Heart left ventricle (tissue), 16 donors: ENCODE results near the gene DCDC2B. TPM values are rescaled to one million over a fixed set of nuclear protein-coding genes. Genes with fewer than 3 reads are reported as not detected.
A peak's percentile ranks its signal among the peaks of the same experiment; 100 is the strongest.

ENCODE experiments used
- ATAC-seq, 4 donors: fragments of 200-7000 bp; cut with Tn5 transposase; one replicate each; pipeline ENCODE4 v1.9.1; 2020 to 2022; ENCODE audit warnings: moderate library complexity in 4 of 4, mild to moderate bottlenecking in 3 of 4, moderate number of reproducible peaks in 1 of 4
- DNase-seq, 5 donors: peaks; one replicate each; pipeline ENCODE4 v3.0.0-alpha.2; 2020
- H3K27ac ChIP-seq, 12 donors: fragments of 200-600 bp; sonication (generic) in 4 of 12; one replicate each; pipeline versions ENCODE4 v1.5.0 to v1.8.0; 2016 to 2022; ENCODE audit warnings: mild to moderate bottlenecking in 2 of 12
- H3K27me3 ChIP-seq, 9 donors: fragments of 200-600 bp; sonication (generic) in 2 of 9; one replicate each; pipeline versions ENCODE4 v1.5.1 to v1.8.0; 2016 to 2022; ENCODE audit warnings: mild to moderate bottlenecking in 3 of 9
- H3K36me3 ChIP-seq, 9 donors: fragments of 200-600 bp; sonication (generic) in 2 of 9; one replicate each; pipeline versions ENCODE4 v1.5.0 to v1.8.0; 2018 to 2022; ENCODE audit warnings: mild to moderate bottlenecking in 2 of 9
- H3K4me1 ChIP-seq, 12 donors: fragments of 200-600 bp; sonication (generic) in 4 of 12; one replicate each; pipeline versions ENCODE4 v1.5.0 to v1.8.0; 2016 to 2022; ENCODE audit warnings: mild to moderate bottlenecking in 3 of 12
- H3K4me3 ChIP-seq, 12 donors: fragments of 200-600 bp; sonication (generic) in 4 of 12; one replicate each; pipeline versions ENCODE4 v1.5.0 to v1.8.0; 2017 to 2022; ENCODE audit warnings: mild to moderate bottlenecking in 9 of 12, moderate library complexity in 4 of 12
- H3K9me3 ChIP-seq, 12 donors: fragments of 200-600 bp; sonication (generic) in 4 of 12; one replicate each; pipeline versions ENCODE4 v1.5.0 to v1.8.0; 2016 to 2022; ENCODE audit warnings: mild to moderate bottlenecking in 1 of 12
- POLR2A ChIP-seq, 2 donors: fragments of 450-650 bp; IDR thresholded peaks; one replicate each; pipeline ENCODE4 v1.6.1; 2017; ENCODE audit warnings: antibody characterized with exemption in 2 of 2, mild to moderate bottlenecking in 2 of 2, moderate library complexity in 2 of 2
- WGBS, 4 donors: extraction: QIAGEN DNeasy Blood & Tissue Kit in 2 of 4; methylation state at CpG; one replicate each; pipeline versions ENCODE4 v1.1.5 to v1.1.7; 2013 to 2018; 5-methylcytosine and 5-hydroxymethylcytosine counted together
- intact Hi-C, 10 donors: fragments of 100-400 bp; cut with DNase I; formaldehyde crosslinking; loops; one replicate each; pipeline versions ENCODE4 v1.11.1 to v1.14.2; 2022
- polyA plus RNA-seq, 2 donors: library from polyadenylated mRNA; stranded (reverse); fragments of 200-250 nt; gene quantifications; one replicate each; pipeline ENCODE4 v1.2.3, GENCODE V29; 2013
- total RNA-seq, 9 donors: library from RNA; depleted of rRNA in 2 of 9; stranded (reverse); fragments of >200 nt in 2 of 9; fragmentation: NEBNext Ultra II Directional in 3 of 9; extraction: Animal tissue kit (Norgen Biotek cat#: 25700) in 3 of 9; gene quantifications; one replicate each; pipeline versions ENCODE4 v1.1.0 to v1.2.4, GENCODE V29; 2016 to 2023
- TF ChIP-seq, protein P1 (sequence below), 12 donors: fragments of 200-600 bp; sonication (generic) in 4 of 12; IDR thresholded peaks; one replicate each; pipeline versions ENCODE4 v1.5.0 to v1.8.0; 2018 to 2022; ENCODE audit warnings: antibody characterized with exemption in 12 of 12, mild to moderate bottlenecking in 5 of 12
- donor health status: ischemic (EF 13 %, LVEDD 7.1; RV severe dilation, severe dysfunction).
- donor health status: healthy with polysubstance abuse.
- donor health status: DM: no; HTN: yes; CAD: no.
- donor health status: DM: no; HTN: no; CAD: no.
- donor health status: ischemic (EF 25% LVEDD 6.9; RV normal size, moderate dysfunction).
- donor health status: ischemic (EF 25% LVEDD 5.7; RV mildly dilated, moderate dysfunction).
- donor health status: healthy.
- donor health status: DM: yes; HTN: yes; CAD: no.
- donor health status: ischemic (EF 35%, LVEDD 5.7; RV mildly dilated, moderate dysfunction).
- donor health status: nonischemic (EF 11% LVEDD 7.7; RV severe dilation, severe dysfunction).
- donor health status: DM: yes; HTN: yes; CAD: no.
- donor health status: PGD.
- donor health status: ischemic (EF 29% LVEDD 5.4; RV normal size, mild dysfunction).
- donor health status: nonischemic (EF 23%, LVEDD 6.1; RV moderate dilation, normal function).

Gene DCDC2B
- total and polyA plus RNA-seq, 11 donors: not detected

DNA sequence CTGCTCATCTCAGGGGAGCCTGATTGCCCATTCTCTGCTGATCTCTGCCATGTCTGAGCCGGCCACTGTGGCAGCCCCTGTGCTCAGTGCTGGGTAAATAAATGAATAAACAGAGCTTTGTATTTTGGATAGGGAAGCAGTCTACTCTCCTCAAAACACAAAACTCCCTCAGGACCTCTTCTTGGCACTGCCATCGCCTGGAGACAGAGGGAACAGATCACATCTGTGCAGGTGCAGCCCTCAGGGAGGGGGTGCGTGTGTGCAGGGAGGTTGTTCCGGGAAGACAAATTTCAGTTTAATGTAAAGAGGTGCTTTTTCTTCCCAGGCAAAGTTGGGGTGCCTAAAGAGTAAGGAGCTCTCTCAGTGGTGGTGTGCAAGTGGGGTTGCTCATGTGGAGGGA is 30.4 kb downstream of the DCDC2B start:
- Histone ChIP-seq H3K27ac (peak overlapping the region in 4 of 12 donors; percentile 83 to 90 (median 87)), H3K27me3 (no peaks in the 10 kb centered on the region), H3K4me3 (peak overlapping the region in 1 of 12 donors; percentile 75), H3K9me3 (no peaks in the 10 kb centered on the region), H3K36me3 (peaks cover 0 to 11% (median 4%) of the 10 kb centered on the region in 9 donors), H3K4me1 (peaks cover 2 to 42% (median 19%) of the 10 kb centered on the region in 12 donors)
- ATAC-seq: no peak
- intact Hi-C loops: no loop called here
- TF ChIP-seq, protein P1, sequence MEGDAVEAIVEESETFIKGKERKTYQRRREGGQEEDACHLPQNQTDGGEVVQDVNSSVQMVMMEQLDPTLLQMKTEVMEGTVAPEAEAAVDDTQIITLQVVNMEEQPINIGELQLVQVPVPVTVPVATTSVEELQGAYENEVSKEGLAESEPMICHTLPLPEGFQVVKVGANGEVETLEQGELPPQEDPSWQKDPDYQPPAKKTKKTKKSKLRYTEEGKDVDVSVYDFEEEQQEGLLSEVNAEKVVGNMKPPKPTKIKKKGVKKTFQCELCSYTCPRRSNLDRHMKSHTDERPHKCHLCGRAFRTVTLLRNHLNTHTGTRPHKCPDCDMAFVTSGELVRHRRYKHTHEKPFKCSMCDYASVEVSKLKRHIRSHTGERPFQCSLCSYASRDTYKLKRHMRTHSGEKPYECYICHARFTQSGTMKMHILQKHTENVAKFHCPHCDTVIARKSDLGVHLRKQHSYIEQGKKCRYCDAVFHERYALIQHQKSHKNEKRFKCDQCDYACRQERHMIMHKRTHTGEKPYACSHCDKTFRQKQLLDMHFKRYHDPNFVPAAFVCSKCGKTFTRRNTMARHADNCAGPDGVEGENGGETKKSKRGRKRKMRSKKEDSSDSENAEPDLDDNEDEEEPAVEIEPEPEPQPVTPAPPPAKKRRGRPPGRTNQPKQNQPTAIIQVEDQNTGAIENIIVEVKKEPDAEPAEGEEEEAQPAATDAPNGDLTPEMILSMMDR (IDR thresholded peaks at IDR 0.05): no peak
- no peak for TF ChIP-seq POLR2A (IDR thresholded peaks at IDR 0.05)
- 46 to 66% (median 56%) methylated on average over 4 of the region's 4 CpGs for WGBS, 4 donors
- DNase-seq: no peak

DNA sequence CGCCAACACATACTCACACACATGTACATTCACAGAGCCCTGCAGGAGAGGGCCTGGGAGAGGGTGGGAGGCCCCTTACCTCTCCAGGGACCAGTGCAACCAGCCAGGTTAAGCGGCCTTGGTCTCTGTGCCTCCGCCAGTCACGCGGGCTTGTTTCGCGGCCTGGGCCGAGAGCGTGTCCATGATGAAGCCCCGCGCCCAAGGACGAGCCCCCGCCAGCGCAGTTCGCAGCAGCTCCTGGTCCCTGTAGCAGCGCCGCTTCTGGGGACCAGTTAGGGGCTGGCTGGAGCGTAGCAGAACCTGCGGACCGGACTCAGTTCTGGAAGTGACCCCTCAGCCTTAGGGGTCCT is 30.9 kb downstream of the DCDC2B start:
- TF ChIP-seq POLR2A (IDR thresholded peaks at IDR 0.05): no peak
- TF ChIP-seq, protein P1 (IDR thresholded peaks at IDR 0.05): no peak
- Histone ChIP-seq H3K36me3 (peaks cover 0 to 9% (median 0%) of the 10 kb centered on the region in 9 donors), H3K9me3 (no peaks in the 10 kb centered on the region), H3K27me3 (no peaks in the 10 kb centered on the region), H3K4me1 (peaks cover 2 to 42% (median 19%) of the 10 kb centered on the region in 12 donors), H3K27ac (peak overlapping the region in 11 of 12 donors; percentile 64 to 92 (median 87)), H3K4me3 (peak overlapping the region in 11 of 12 donors; percentile 63 to 85 (median 69))
- ATAC-seq (peak in 1 of 4 donors; percentile 4), DNase-seq (peak in 1 of 5 donors; percentile 28)
- intact Hi-C loops: loop anchor here in 6 of 10 donors (5.0 to 10.0 kb wide), 3 partner anchors 53 to 78 kb away; partner anchors contain the start of gene HDAC1 (in 2 of the 6)
- 45 to 60% (median 50%) methylated on average over 3 to 20 of the region's 20 CpGs for whole genome bisulfite sequencing, 4 donors

DNA sequence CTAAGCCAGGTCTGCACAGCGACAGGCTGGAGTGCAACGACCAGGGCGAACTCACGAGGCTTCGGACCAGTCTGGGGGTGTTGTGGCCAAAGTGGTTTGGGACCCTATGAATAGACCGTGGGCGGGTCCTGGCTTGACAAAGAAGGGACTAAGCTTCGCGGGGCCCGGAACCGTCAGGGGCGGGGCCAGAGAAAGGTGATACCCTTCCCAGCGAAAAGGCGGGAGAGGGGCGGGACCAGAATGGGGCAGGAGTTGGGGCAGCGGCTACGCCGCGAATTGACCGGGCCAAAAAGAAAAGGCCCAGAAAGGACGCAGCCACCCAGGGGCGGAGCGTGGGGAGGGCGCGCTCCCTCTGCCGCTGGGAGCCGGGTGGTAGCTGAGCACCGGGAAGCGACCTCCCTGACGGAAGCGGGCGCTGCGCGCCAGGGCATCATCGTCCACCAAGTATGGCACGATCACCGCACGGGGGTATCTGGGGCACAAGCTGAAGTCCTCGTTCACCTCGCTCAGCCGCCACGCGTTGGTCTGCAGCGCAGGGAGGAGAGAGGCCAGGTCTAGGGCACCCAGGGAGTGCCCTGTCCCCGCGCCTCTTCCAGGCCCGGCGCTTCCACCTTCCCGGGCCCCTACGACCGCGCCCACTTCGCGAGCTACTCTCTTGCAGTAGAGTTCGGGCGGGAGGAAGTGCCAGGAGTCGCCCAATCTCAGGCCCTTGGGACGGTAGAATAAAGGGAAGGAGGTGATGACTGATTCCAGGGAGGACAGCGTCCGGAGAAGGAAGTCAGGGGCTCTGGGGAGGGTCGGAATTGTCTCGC is 31.5 kb downstream of the DCDC2B start:
- peak; percentile 37 to 83 (median 73) for ATAC-seq
- Histone ChIP-seq H3K36me3 (peaks cover 0 to 8% (median 0%) of the 10 kb centered on the region in 9 donors), H3K27ac (peak overlapping the region; percentile 63 to 92 (median 86)), H3K4me3 (peak overlapping the region; percentile 34 to 85 (median 69)), H3K9me3 (no peaks in the 10 kb centered on the region), H3K27me3 (no peaks in the 10 kb centered on the region), H3K4me1 (peaks cover 2 to 42% (median 19%) of the 10 kb centered on the region in 12 donors)
- intact Hi-C loops: loop anchor here in 6 of 10 donors (5.0 to 10.0 kb wide), 3 partner anchors 52 to 77 kb away; partner anchors contain the start of gene HDAC1 (in 2 of the 6)
- DNase-seq: peak; percentile 71 to 80 (median 78)
- peak in 1 of 2 donors; percentile 60 for TF ChIP-seq POLR2A (IDR thresholded peaks at IDR 0.05)
- TF ChIP-seq, protein P1 (IDR thresholded peaks at IDR 0.05): peak in 10 of 12 donors; percentile 18 to 55 (median 27)
- 2 to 5% (median 3%) methylated on average over 45 to 62 of the region's 62 CpGs for WGBS, 4 donors
